ENCODE measurements around the gene GATAD2A. TPM values are rescaled to one million over a fixed set of nuclear protein-coding genes. Genes with fewer than 3 reads are reported as not detected.

The GATAD2A gene
- 10 to 100 TPM; 17.7 to 51.4 (median 40.1) TPM for total RNA-seq

GRCh38 chr19:19404879-19405860 lies at the start of gene GATAD2A:
Gene GATAD2A, plus strand, starts transcription at chr19:19405675. Its CDS starts 59,671 bp downstream, at chr19:19465346.
- Histone ChIP-seq H3K4me1 (peaks cover 55 to 65% of the 10 kb centered on the region in 2 donors), H3K36me3 (no peaks in the 10 kb centered on the region), H3K4me3 (peak within 1 kb of the TSS; percentile 82 to 91 (median 88)), H3K27me3 (no peaks in the 10 kb centered on the region), H3K9me3 (no peaks in the 10 kb centered on the region), H3K27ac (peak within 1 kb of the TSS; percentile 88 to 93 (median 93))
- ATAC-seq (peak; percentile 77 to 86), DNase-seq (peak; percentile 91 to 94)
- in situ Hi-C loops (cut with MboI; ENCODE audit: low sequenced_read_pairs in 4 of 4), result no loop called here
- peak; percentile 76 to 77 for TF ChIP-seq POLR2A (IDR thresholded peaks at IDR 0.05)
- TF ChIP-seq CTCF (IDR thresholded peaks at IDR 0.05 in 4 of 5, conservative IDR thresholded peaks at IDR 0.05 in 1 of 5), result peak in 3 of 5 experiments; percentile 41 to 48 (median 41)
- intact Hi-C loops (cut with DNase I; ENCODE audit: low total_unique reads), result loop anchor here (1.0 to 10.0 kb wide), 4 partner anchors 20 to 257 kb away; partner anchors contain the start of genes ATP13A1, BORCS8, MAU2 and RFXANK

GRCh38 chr19:19356500-19356899 lies 49.0 kb upstream of the GATAD2A start:
- H3K4me3 ChIP-seq, result no peak overlapping the region
- H3K36me3 ChIP-seq, result peaks cover 0 to 61% of the 10 kb centered on the region in 2 donors
- H3K9me3 ChIP-seq, result no peaks in the 10 kb centered on the region
- in situ Hi-C loops (cut with MboI; ENCODE audit: low sequenced_read_pairs in 4 of 4), result no loop called here
- H3K4me1 ChIP-seq, result no peaks in the 10 kb centered on the region
- ATAC-seq, result no peak
- H3K27me3 ChIP-seq, result no peaks in the 10 kb centered on the region
- intact Hi-C loops (cut with DNase I; ENCODE audit: low total_unique reads), result no loop called here
- H3K27ac ChIP-seq, result no peak overlapping the region
- TF ChIP-seq CTCF (IDR thresholded peaks at IDR 0.05 in 4 of 5, conservative IDR thresholded peaks at IDR 0.05 in 1 of 5), result no peak
- TF ChIP-seq POLR2A (IDR thresholded peaks at IDR 0.05), result no peak
- DNase-seq, result no peak

- no peak for DNase-seq
- no peak for ATAC-seq
- Histone ChIP-seq H3K27me3 (no peaks in the 10 kb centered on the region), H3K4me1 (no peaks in the 10 kb centered on the region), H3K9me3 (no peaks in the 10 kb centered on the region), H3K27ac (no peak overlapping the region), H3K4me3 (no peak overlapping the region), H3K36me3 (peaks cover 0 to 55% of the 10 kb centered on the region in 2 donors)
- in situ Hi-C loops (cut with MboI; ENCODE audit: low sequenced_read_pairs in 4 of 4), result no loop called here
- TF ChIP-seq CTCF (IDR thresholded peaks at IDR 0.05 in 4 of 5, conservative IDR thresholded peaks at IDR 0.05 in 1 of 5), result no peak
- TF ChIP-seq POLR2A (IDR thresholded peaks at IDR 0.05), result no peak
- intact Hi-C loops (cut with DNase I; ENCODE audit: low total_unique reads), result no loop called here
Measured at GRCh38 chr19:19356901-19357566, 48.4 kb upstream of the GATAD2A start.

GRCh38 chr19:19361075-19361594 lies 44.3 kb upstream of the GATAD2A start:
- in situ Hi-C loops (cut with MboI; ENCODE audit: low sequenced_read_pairs in 4 of 4), result loop anchor here in 1 of 4 donors (5.0 kb wide), 1 partner anchor 131 kb away; no protein-coding TSS in a partner anchor
- H3K27me3 ChIP-seq, result no peaks in the 10 kb centered on the region
- H3K4me3 ChIP-seq, result no peak overlapping the region
- H3K9me3 ChIP-seq, result no peaks in the 10 kb centered on the region
- DNase-seq, result peak; percentile 32 to 76
- H3K4me1 ChIP-seq, result no peaks in the 10 kb centered on the region
- peaks cover 0 to 14% of the 10 kb centered on the region in 2 donors for H3K36me3 ChIP-seq
- peak; percentile 85 to 88 for ATAC-seq
- H3K27ac ChIP-seq, result peak overlapping the region in 1 of 4 donors; percentile 32
- intact Hi-C loops (cut with DNase I; ENCODE audit: low total_unique reads), result no loop called here
- TF ChIP-seq POLR2A (IDR thresholded peaks at IDR 0.05) (no peak), CTCF (IDR thresholded peaks at IDR 0.05 in 4 of 5, conservative IDR thresholded peaks at IDR 0.05 in 1 of 5) (peak; percentile 64 to 79 (median 78))
